GM23338 (cell line): ENCODE results near the gene ATL3. TPM values are rescaled to one million over a fixed set of nuclear protein-coding genes. Genes with fewer than 3 reads are reported as not detected.

Source experiments
- ATAC-seq: fragments of 200-7000 bp; cut with Tn5 transposase; 3 replicates; pipeline ENCODE4 v1.9.1; 2020
- DNase-seq: peaks from one replicate; pipeline ENCODE4 v3.0.0-alpha.2; 2015; ENCODE audit warnings: low spot score
- H2AFZ ChIP-seq: fragments of 200-600 bp; sonication (generic); 2 replicates; pipeline ENCODE4 v1.8.0; 2016; ENCODE audit warnings: antibody characterized with exemption, mild to moderate bottlenecking, moderate library complexity
- H3F3A ChIP-seq: fragments of 200-600 bp; sonication (generic); replicated peaks from 2 replicates; pipeline ENCODE4 v1.8.0; 2017; ENCODE audit warnings: antibody characterized with exemption, mixed run types, low read depth
- H3K27ac ChIP-seq: fragments of 200-600 bp; sonication (generic); 2 replicates; pipeline ENCODE4 v1.6.1; 2016; ENCODE audit warnings: low read depth
- H3K27me3 ChIP-seq: fragments of 200-600 bp; sonication (generic); 2 replicates; pipeline ENCODE4 v1.8.0; 2016; ENCODE audit warnings: mild to moderate bottlenecking, mixed run types, moderate library complexity; ENCODE audit not compliant: insufficient read depth
- H3K36me3 ChIP-seq: fragments of 200-600 bp; sonication (generic); 2 replicates; pipeline ENCODE4 v1.8.0; 2016; ENCODE audit warnings: mild to moderate bottlenecking; ENCODE audit not compliant: insufficient read depth
- H3K4me1 ChIP-seq: fragments of 200-600 bp; sonication (generic); 2 replicates; pipeline ENCODE4 v1.8.0; 2016; ENCODE audit warnings: mild to moderate bottlenecking, moderate library complexity; ENCODE audit not compliant: insufficient read depth
- H3K4me2 ChIP-seq: fragments of 200-600 bp; sonication (generic); 2 replicates; pipeline ENCODE4 v1.7.1; 2017; ENCODE audit warnings: mixed run types
- H3K4me3 ChIP-seq: fragments of 200-600 bp; sonication (generic); 2 replicates; pipeline ENCODE4 v1.6.1; 2016; ENCODE audit warnings: mixed run types
- H3K79me2 ChIP-seq: fragments of 200-600 bp; sonication (generic); replicated peaks from 2 replicates; pipeline ENCODE4 v1.8.0; 2017; ENCODE audit warnings: mild to moderate bottlenecking; ENCODE audit not compliant: insufficient read depth
- H3K9me2 ChIP-seq: fragments of 200-600 bp; sonication (generic); 2 replicates; pipeline ENCODE4 v1.8.0; 2017; ENCODE audit not compliant: insufficient read depth
- H4K20me1 ChIP-seq: fragments of 200-600 bp; sonication (generic); replicated peaks from 2 replicates; pipeline ENCODE4 v1.8.0; 2017; ENCODE audit warnings: mild to moderate bottlenecking; ENCODE audit not compliant: insufficient read depth
- H3K27ac Mint-ChIP-seq: 2 replicates; pipeline ENCODE4 v1.8.0; 2020; ENCODE audit warnings: inconsistent platforms, mild to moderate bottlenecking, moderate library complexity, mixed read lengths
- H3K27me3 Mint-ChIP-seq: 3 replicates; pipeline ENCODE4 v1.8.0; 2022; ENCODE audit warnings: low read depth, mild to moderate bottlenecking, moderate library complexity, mixed read lengths, inconsistent platforms; ENCODE audit not compliant: insufficient read depth, poor library complexity
- H3K36me3 Mint-ChIP-seq: 3 replicates; pipeline ENCODE4 v1.8.0; 2021; ENCODE audit warnings: low read depth, mild to moderate bottlenecking, inconsistent platforms, moderate library complexity, mixed read lengths
- H3K4me1 Mint-ChIP-seq: 3 replicates; pipeline ENCODE4 v1.8.0; 2020; ENCODE audit warnings: mild to moderate bottlenecking, inconsistent platforms, mixed read lengths
- H3K4me3 Mint-ChIP-seq: 3 replicates; pipeline ENCODE4 v1.8.0; 2021; ENCODE audit warnings: moderate library complexity, mild to moderate bottlenecking, inconsistent platforms, mixed read lengths
- H3K9me3 Mint-ChIP-seq: 3 replicates; pipeline ENCODE4 v1.8.0; 2020; ENCODE audit warnings: moderate library complexity, mild to moderate bottlenecking, inconsistent platforms, mixed read lengths
- CREB1 ChIP-seq: fragments of 250-450 bp; sonication (Bioruptor Pico); IDR thresholded peaks from 2 replicates; pipeline ENCODE4 v1.5.0; 2020; ENCODE audit warnings: low read depth, mild to moderate bottlenecking, moderate library complexity
- CTCF ChIP-seq, 2 experiments: fragments of 200-600 bp in 1 of 2; sonication (generic) in 1 of 2; conservative IDR thresholded peaks; 2 replicates each; pipeline versions ENCODE4 v1.5.1 to v1.6.1; 2016 to 2017; ENCODE audit warnings: antibody characterized with exemption in 2 of 2, low read depth in 2 of 2, mild to moderate bottlenecking in 2 of 2, moderate library complexity in 1 of 2
- EZH2 ChIP-seq: fragments of 200-600 bp; sonication (generic); IDR thresholded peaks from one replicate; pipeline ENCODE4 v1.8.0; 2017; ENCODE audit warnings: antibody characterized with exemption, mild to moderate bottlenecking, low read depth; ENCODE audit not compliant: unreplicated experiment
- EZH2phosphoT487 ChIP-seq: fragments of 200-600 bp; sonication (generic); IDR thresholded peaks from one replicate; pipeline ENCODE4 v1.8.1; 2018; ENCODE audit warnings: antibody characterized with exemption; ENCODE audit not compliant: unreplicated experiment
- JUNB ChIP-seq: IDR thresholded peaks from one replicate; pipeline ENCODE4 v1.6.1; 2016; ENCODE audit warnings: antibody characterized with exemption; ENCODE audit not compliant: unreplicated experiment
- NANOG ChIP-seq: IDR thresholded peaks from 2 replicates; pipeline ENCODE4 v1.6.1; 2016; ENCODE audit warnings: antibody characterized with exemption, borderline replicate concordance
- POLR2AphosphoS5 ChIP-seq: IDR thresholded peaks from 2 replicates; pipeline ENCODE4 v1.6.1; 2016; ENCODE audit warnings: antibody characterized with exemption, low read depth
- REST ChIP-seq: IDR thresholded peaks from one replicate; pipeline ENCODE4 v1.6.1; 2018; ENCODE audit warnings: antibody characterized with exemption; ENCODE audit not compliant: unreplicated experiment
- STAT1 ChIP-seq: IDR thresholded peaks from one replicate; pipeline ENCODE4 v1.6.1; 2016; ENCODE audit warnings: antibody characterized with exemption; ENCODE audit not compliant: unreplicated experiment
- ZNF114 ChIP-seq: fragments of 250-450 bp; sonication (Bioruptor Pico); IDR thresholded peaks from 2 replicates; pipeline ENCODE4 v1.5.0; 2020; ENCODE audit warnings: mild to moderate bottlenecking, moderate library complexity
- ZNF331 ChIP-seq: fragments of 250-450 bp; sonication (Bioruptor Pico); IDR thresholded peaks from 2 replicates; pipeline ENCODE4 v1.5.0; 2020; ENCODE audit warnings: low read depth, mild to moderate bottlenecking, moderate library complexity
- polyA plus RNA-seq: library from polyadenylated mRNA; unstranded; fragments of >200 nt; fragmentation: Nextera tagmentation; extraction: Ambion mirVana; gene quantifications from 2 replicates; pipeline ENCODE4 v1.2.1, GENCODE V29; 2016
- total RNA-seq: library from RNA; depleted of rRNA; stranded (reverse); fragments of >200 nt; shearing (Covaris generic); gene quantifications from 2 replicates; pipeline ENCODE4 v1.2.3, GENCODE V29; 2014
- TF ChIP-seq, protein P1 (sequence below): IDR thresholded peaks from 2 replicates; pipeline ENCODE4 v1.6.1; 2016; ENCODE audit warnings: antibody characterized with exemption
- TF ChIP-seq, protein P2 (sequence below): fragments of 250-450 bp; sonication (Bioruptor Pico); IDR thresholded peaks from 2 replicates; pipeline ENCODE4 v1.5.0; 2020; ENCODE audit warnings: mild to moderate bottlenecking, moderate library complexity

The ATL3 gene
- total and polyA plus RNA-seq, 2 experiments from 2014 or later = 6.8 to 20.4 TPM

- no peaks in the 10 kb centered on the region for H3K36me3 ChIP-seq
- H3K36me3 Mint-ChIP-seq = no peaks in the 10 kb centered on the region; the same call in 2 of the 3 replicates
- no peak overlapping the region for H3K27ac Mint-ChIP-seq
- DNase-seq (peak; percentile 85), ATAC-seq (peak; percentile 21)
- H3K4me2 ChIP-seq = peak overlapping the region; percentile 80
- no peaks in the 10 kb centered on the region for H3K9me3 Mint-ChIP-seq
- peaks cover 31% of the 10 kb centered on the region for H3F3A ChIP-seq
- peaks cover 49% of the 10 kb centered on the region for H3K4me1 ChIP-seq
- H3K27me3 Mint-ChIP-seq = peaks cover 17% of the 10 kb centered on the region
- TF ChIP-seq STAT1 (no peak), POLR2AphosphoS5 (no peak), JUNB (no peak), CTCF (conservative IDR thresholded peaks at IDR 0.05; ENCODE audit: low read depth in 2 of 2) (no peak), CREB1 (CRISPR knock-in tag) (no peak), NANOG (no peak), EZH2phosphoT487 (no peak), ZNF331 (CRISPR knock-in tag) (no peak), EZH2 (no peak), ZNF114 (CRISPR knock-in tag) (no peak), REST (no peak)
- TF ChIP-seq, protein P1, sequence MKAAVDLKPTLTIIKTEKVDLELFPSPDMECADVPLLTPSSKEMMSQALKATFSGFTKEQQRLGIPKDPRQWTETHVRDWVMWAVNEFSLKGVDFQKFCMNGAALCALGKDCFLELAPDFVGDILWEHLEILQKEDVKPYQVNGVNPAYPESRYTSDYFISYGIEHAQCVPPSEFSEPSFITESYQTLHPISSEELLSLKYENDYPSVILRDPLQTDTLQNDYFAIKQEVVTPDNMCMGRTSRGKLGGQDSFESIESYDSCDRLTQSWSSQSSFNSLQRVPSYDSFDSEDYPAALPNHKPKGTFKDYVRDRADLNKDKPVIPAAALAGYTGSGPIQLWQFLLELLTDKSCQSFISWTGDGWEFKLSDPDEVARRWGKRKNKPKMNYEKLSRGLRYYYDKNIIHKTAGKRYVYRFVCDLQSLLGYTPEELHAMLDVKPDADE = no peak
- TF ChIP-seq, protein P2, sequence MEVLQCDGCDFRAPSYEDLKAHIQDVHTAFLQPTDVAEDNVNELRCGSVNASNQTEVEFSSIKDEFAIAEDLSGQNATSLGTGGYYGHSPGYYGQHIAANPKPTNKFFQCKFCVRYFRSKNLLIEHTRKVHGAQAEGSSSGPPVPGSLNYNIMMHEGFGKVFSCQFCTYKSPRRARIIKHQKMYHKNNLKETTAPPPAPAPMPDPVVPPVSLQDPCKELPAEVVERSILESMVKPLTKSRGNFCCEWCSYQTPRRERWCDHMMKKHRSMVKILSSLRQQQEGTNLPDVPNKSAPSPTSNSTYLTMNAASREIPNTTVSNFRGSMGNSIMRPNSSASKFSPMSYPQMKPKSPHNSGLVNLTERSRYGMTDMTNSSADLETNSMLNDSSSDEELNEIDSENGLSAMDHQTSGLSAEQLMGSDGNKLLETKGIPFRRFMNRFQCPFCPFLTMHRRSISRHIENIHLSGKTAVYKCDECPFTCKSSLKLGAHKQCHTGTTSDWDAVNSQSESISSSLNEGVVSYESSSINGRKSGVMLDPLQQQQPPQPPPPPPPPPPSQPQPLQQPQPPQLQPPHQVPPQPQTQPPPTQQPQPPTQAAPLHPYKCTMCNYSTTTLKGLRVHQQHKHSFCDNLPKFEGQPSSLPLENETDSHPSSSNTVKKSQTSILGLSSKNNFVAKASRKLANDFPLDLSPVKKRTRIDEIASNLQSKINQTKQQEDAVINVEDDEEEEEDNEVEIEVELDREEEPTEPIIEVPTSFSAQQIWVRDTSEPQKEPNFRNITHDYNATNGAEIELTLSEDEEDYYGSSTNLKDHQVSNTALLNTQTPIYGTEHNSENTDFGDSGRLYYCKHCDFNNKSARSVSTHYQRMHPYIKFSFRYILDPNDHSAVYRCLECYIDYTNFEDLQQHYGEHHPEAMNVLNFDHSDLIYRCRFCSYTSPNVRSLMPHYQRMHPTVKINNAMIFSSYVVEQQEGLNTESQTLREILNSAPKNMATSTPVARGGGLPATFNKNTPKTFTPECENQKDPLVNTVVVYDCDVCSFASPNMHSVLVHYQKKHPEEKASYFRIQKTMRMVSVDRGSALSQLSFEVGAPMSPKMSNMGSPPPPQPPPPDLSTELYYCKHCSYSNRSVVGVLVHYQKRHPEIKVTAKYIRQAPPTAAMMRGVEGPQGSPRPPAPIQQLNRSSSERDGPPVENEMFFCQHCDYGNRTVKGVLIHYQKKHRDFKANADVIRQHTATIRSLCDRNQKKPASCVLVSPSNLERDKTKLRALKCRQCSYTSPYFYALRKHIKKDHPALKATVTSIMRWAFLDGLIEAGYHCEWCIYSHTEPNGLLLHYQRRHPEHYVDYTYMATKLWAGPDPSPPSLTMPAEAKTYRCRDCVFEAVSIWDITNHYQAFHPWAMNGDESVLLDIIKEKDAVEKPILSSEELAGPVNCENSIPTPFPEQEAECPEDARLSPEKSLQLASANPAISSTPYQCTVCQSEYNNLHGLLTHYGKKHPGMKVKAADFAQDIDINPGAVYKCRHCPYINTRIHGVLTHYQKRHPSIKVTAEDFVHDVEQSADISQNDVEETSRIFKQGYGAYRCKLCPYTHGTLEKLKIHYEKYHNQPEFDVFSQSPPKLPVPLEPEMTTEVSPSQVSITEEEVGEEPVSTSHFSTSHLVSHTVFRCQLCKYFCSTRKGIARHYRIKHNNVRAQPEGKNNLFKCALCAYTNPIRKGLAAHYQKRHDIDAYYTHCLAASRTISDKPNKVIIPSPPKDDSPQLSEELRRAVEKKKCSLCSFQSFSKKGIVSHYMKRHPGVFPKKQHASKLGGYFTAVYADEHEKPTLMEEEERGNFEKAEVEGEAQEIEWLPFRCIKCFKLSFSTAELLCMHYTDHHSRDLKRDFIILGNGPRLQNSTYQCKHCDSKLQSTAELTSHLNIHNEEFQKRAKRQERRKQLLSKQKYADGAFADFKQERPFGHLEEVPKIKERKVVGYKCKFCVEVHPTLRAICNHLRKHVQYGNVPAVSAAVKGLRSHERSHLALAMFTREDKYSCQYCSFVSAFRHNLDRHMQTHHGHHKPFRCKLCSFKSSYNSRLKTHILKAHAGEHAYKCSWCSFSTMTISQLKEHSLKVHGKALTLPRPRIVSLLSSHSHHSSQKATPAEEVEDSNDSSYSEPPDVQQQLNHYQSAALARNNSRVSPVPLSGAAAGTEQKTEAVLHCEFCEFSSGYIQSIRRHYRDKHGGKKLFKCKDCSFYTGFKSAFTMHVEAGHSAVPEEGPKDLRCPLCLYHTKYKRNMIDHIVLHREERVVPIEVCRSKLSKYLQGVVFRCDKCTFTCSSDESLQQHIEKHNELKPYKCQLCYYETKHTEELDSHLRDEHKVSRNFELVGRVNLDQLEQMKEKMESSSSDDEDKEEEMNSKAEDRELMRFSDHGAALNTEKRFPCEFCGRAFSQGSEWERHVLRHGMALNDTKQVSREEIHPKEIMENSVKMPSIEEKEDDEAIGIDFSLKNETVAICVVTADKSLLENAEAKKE (CRISPR knock-in tag) = no peak
- peak overlapping the region; percentile 43 for H3K4me3 Mint-ChIP-seq
- H3K9me2 ChIP-seq = no peaks in the 10 kb centered on the region
- H4K20me1 ChIP-seq = no peaks in the 10 kb centered on the region
- H3K4me1 Mint-ChIP-seq = peaks cover 43% of the 10 kb centered on the region
- no peaks in the 10 kb centered on the region for H3K27me3 ChIP-seq
- peak overlapping the region; percentile 41 for H3K4me3 ChIP-seq
- peak overlapping the region; percentile 28 for H3K27ac ChIP-seq
- H3K79me2 ChIP-seq = peaks cover 69% of the 10 kb centered on the region
- no peak overlapping the region for H2AFZ ChIP-seq
These were observed 60.4 kb downstream of the ATL3 start for GRCh38 chr11:63610604-63611394.
